K562 (cell line): ENCODE results near the gene LLGL1. TPM values are rescaled to one million over a fixed set of nuclear protein-coding genes. Genes with fewer than 3 reads are reported as not detected.
A peak's percentile ranks its signal among the peaks of the same experiment; 100 is the strongest.

Source experiments
- ATAC-seq: fragments of 200-7000 bp; cut with Tn5 transposase; 3 replicates; pipeline ENCODE4 v1.9.1; 2020; ENCODE audit warnings: moderate library complexity
- BruUV-seq: library from RNA; stranded (reverse); fragments of 400-500 nt; replicated peaks from 2 replicates; lab custom pipeline; 2021; lab: Mats Ljungman, UMichigan
- CTCF ChIA-PET: fragments of 300-600 bp; formaldehyde crosslinking; extraction: SDS; loops from one replicate; lab custom pipeline; 2021; ENCODE audit warnings: low intra/inter-chr PET ratio; lab: Yijun Ruan, JAX
- POLR2A ChIA-PET: fragments of 300-600, 350-650 bp; sonication (Branson Sonifier 250); formaldehyde crosslinking; extraction: SDS; loops from one replicate; lab custom pipeline; 2021; ENCODE audit warnings: antibody characterized with exemption, inconsistent platforms; lab: Yijun Ruan, JAX
- DNase-seq, 4 experiments: peaks; one replicate each; pipeline versions ENCODE4 v3.0.0 to v3.0.0-alpha.2; 2011 to 2018; ENCODE audit warnings: low spot score in 3 of 4, mixed read lengths in 3 of 4; ENCODE audit errors: extremely low read depth in 1 of 4
- FAIRE-seq: peaks from 2 replicates; lab custom pipeline; 2011; peaks lifted over from hg19 to GRCh38; lab: Jason Lieb, UNC
- H2AFZ ChIP-seq: 2 replicates; pipeline ENCODE4 v1.6.0; 2011; ENCODE audit warnings: low read depth, low read length, control low read depth, inconsistent platforms
- H3K27ac ChIP-seq: fragments of 200-600 bp; 3 replicates; pipeline ENCODE4 v1.8.0; 2011; ENCODE audit warnings: low read depth, mild to moderate bottlenecking, control low read depth, inconsistent platforms, low read length, moderate library complexity, mixed read lengths; ENCODE audit errors: extremely low read depth
- H3K27me3 ChIP-seq, 2 experiments: fragments of 300-600 bp in 1 of 2; 2 replicates in 1 of 2; 3 replicates in 1 of 2; pipeline versions ENCODE4 v1.6.0 to v1.8.0; 2011; ENCODE audit warnings: inconsistent platforms in 2 of 2, low read length in 2 of 2, mild to moderate bottlenecking in 1 of 2, mixed read lengths in 1 of 2, moderate library complexity in 1 of 2; ENCODE audit not compliant: control insufficient read depth in 2 of 2, insufficient read depth in 2 of 2
- H3K36me3 ChIP-seq: fragments of 300-600 bp; 3 replicates; pipeline ENCODE4 v1.8.0; 2011; ENCODE audit warnings: mild to moderate bottlenecking, low read length, inconsistent platforms; ENCODE audit not compliant: control insufficient read depth, insufficient read depth
- H3K4me1 ChIP-seq, 2 experiments: fragments of 200-600 bp in 1 of 2; replicated peaks in 1 of 2; 2 replicates in 1 of 2; 3 replicates in 1 of 2; pipeline versions ENCODE4 v1.5.1 to v1.8.0; 2011; ENCODE audit warnings: inconsistent platforms in 2 of 2, low read length in 2 of 2, mild to moderate bottlenecking in 1 of 2, mixed read lengths in 1 of 2, moderate library complexity in 1 of 2; ENCODE audit not compliant: control insufficient read depth in 2 of 2, insufficient read depth in 2 of 2
- H3K4me2 ChIP-seq: 2 replicates; pipeline ENCODE4 v1.6.1; 2011; ENCODE audit warnings: low read length, control low read depth, inconsistent platforms, mixed read lengths; ENCODE audit not compliant: insufficient read depth
- H3K4me3 ChIP-seq: fragments of 200-600 bp; sonication (generic), shearing (Covaris generic); 2 replicates; pipeline ENCODE4 v1.5.1; 2016; ENCODE audit warnings: control low read depth, inconsistent platforms
- H3K79me2 ChIP-seq: fragments of 200-600 bp; 3 replicates; pipeline ENCODE4 v1.8.0; 2011; ENCODE audit warnings: low read length, inconsistent platforms; ENCODE audit not compliant: control insufficient read depth, insufficient read depth
- H3K9ac ChIP-seq, 2 experiments: 2 replicates each; pipeline versions ENCODE4 v1.6.0 to v1.6.1; 2011; ENCODE audit warnings: low read depth in 2 of 2, low read length in 2 of 2, control low read depth in 1 of 2, inconsistent platforms in 1 of 2, mild to moderate bottlenecking in 1 of 2, mixed read lengths in 1 of 2; ENCODE audit not compliant: insufficient read depth in 1 of 2
- H3K9me1 ChIP-seq: one replicate; pipeline ENCODE4 v1.6.0; 2011; ENCODE audit warnings: inconsistent platforms, mild to moderate bottlenecking, low read length, moderate library complexity; ENCODE audit not compliant: control insufficient read depth, insufficient read depth
- H3K9me3 ChIP-seq: replicated peaks from 2 replicates; pipeline ENCODE4 v1.5.1; 2011; ENCODE audit warnings: low read depth, low read length, inconsistent platforms; ENCODE audit not compliant: control insufficient read depth, insufficient read depth
- H4K20me1 ChIP-seq: replicated peaks from 2 replicates; pipeline ENCODE4 v1.6.1; 2011; ENCODE audit warnings: low read length, inconsistent platforms, mixed read lengths; ENCODE audit not compliant: control insufficient read depth, insufficient read depth
- BACH1 ChIP-seq: fragments of 200-800 bp; sonication (Bioruptor generic); IDR thresholded peaks from 2 replicates; pipeline ENCODE4 v1.6.1; 2016; ENCODE audit warnings: missing genetic modification characterization, missing compliant biosample characterization
- POLR2G ChIP-seq: fragments of 200-400 bp; formaldehyde crosslinking; IDR thresholded peaks from 2 replicates; pipeline ENCODE4 v1.6.1; 2017; ENCODE audit warnings: low read depth, mild to moderate bottlenecking, antibody characterized with exemption, low read length, moderate library complexity
- ZNF507 ChIP-seq: conservative IDR thresholded peaks from 2 replicates; pipeline ENCODE4 v1.6.1; 2017; ENCODE audit warnings: missing genetic modification characterization, missing compliant biosample characterization
- WGBS: fragments of 100-300 bp; shearing (Covaris generic); methylation state at CpG from one replicate; pipeline ENCODE4 v1.1.6; 2016; ENCODE audit warnings: low coverage, mixed read lengths; ENCODE audit not compliant: insufficient coverage; ENCODE audit errors: missing lambda C conversion rate; 5-methylcytosine and 5-hydroxymethylcytosine counted together
- in situ Hi-C: fragments of 300-500 bp; cut with MboI; formaldehyde crosslinking; loops from 4 replicates; pipeline ENCODE4 v1.15.0; 2018; ENCODE audit warnings: inconsistent platforms, mixed read lengths
- intact Hi-C: fragments of 100-400 bp; cut with micrococcal nuclease; formaldehyde crosslinking; loops from 2 replicates; pipeline ENCODE4 v1.14.2; 2022
- polyA plus RNA-seq, 8 experiments: library from polyadenylated mRNA; depleted of rRNA in 4 of 8; stranded (reverse) in 5 of 8; unstranded in 3 of 8; fragments of >200 nt; fragmentation: Nextera tagmentation in 2 of 8; fragmentation: Illumina TruSeq in 1 of 8; extraction: Ambion mirVana in 2 of 8; extraction: Trizol in 1 of 8; gene quantifications; 2 replicates each; pipeline versions ENCODE4 v1.2.1 to v1.2.3, GENCODE V29; 2011 to 2014; ENCODE audit warnings: inconsistent platforms in 1 of 8, missing spikeins in 1 of 8
- total RNA-seq, 7 experiments: library from RNA; depleted of rRNA in 6 of 7; stranded (reverse); fragments of >200 nt in 6 of 7; fragmentation: Illumina TruSeq in 2 of 7; extraction: Trizol in 2 of 7; gene quantifications; 2 replicates each; pipeline versions ENCODE4 v1.2.1 to v1.2.3, GENCODE V29; 2011 to 2021; ENCODE audit warnings: low replicate concordance in 1 of 7

LLGL1 gene
- total and polyA plus RNA-seq, 9 of the 15 experiments (the other 6 are each of a cell fraction or from before 2014, with no cell fraction given): 0.11 to 12.9 (median 5.3) TPM; not detected in 1

- no peak overlapping the region for H2AFZ ChIP-seq
- ATAC-seq: no peak
- H3K4me1 ChIP-seq: peaks cover 12 to 53% of the 10 kb centered on the region in 2 experiments; a peak in 4 of 5 replicates
- no peak for DNase-seq
- in situ Hi-C loops (no loop called here), intact Hi-C loops (no loop called here)
- H4K20me1 ChIP-seq: no peaks in the 10 kb centered on the region
- no peak overlapping the region for H3K4me2 ChIP-seq
- no peaks in the 10 kb centered on the region for H3K9me1 ChIP-seq
- POLR2A ChIA-PET: interaction anchor here (0.7 kb wide), 1 partner anchor 43 kb away, joined by 3 read pairs; no protein-coding TSS in a partner anchor
- no TSS peak for BruUV-seq
- 74% methylated on average over 6 of the region's 12 CpGs for WGBS
- no peaks in the 10 kb centered on the region for H3K27me3 ChIP-seq
- peaks cover 8% of the 10 kb centered on the region; the same call in 2 of the 3 replicates for H3K36me3 ChIP-seq
- H3K9ac ChIP-seq: peak overlapping the region in 1 of 2 experiments; percentile 17; a peak in 1 of 4 replicates
- no peaks in the 10 kb centered on the region for H3K9me3 ChIP-seq
- CTCF ChIA-PET: no interaction called here
- no peak for TF ChIP-seq BACH1 (tag)
- H3K4me3 ChIP-seq: no peak overlapping the region
- no peak overlapping the region for H3K27ac ChIP-seq
- H3K79me2 ChIP-seq: peaks cover 14% of the 10 kb centered on the region
- FAIRE-seq: no peak
These were observed 37.2 kb downstream of the LLGL1 start for GRCh38 chr17:18262641-18263040.

GRCh38 chr17:18263885-18264682 is 38.6 kb downstream of the LLGL1 start:
- Histone ChIP-seq H3K4me2 (no peak overlapping the region), H4K20me1 (no peaks in the 10 kb centered on the region), H3K9me3 (no peaks in the 10 kb centered on the region), H3K4me1 (peaks cover 12 to 39% of the 10 kb centered on the region in 2 experiments; a peak in 4 of 5 replicates), H3K4me3 (no peak overlapping the region), H3K9ac (no peak overlapping the region), H3K79me2 (peaks cover 6% of the 10 kb centered on the region; the same call in 1 of the 3 replicates), H3K36me3 (peaks cover 8% of the 10 kb centered on the region; the same call in 2 of the 3 replicates), H3K27me3 (no peaks in the 10 kb centered on the region), H3K9me1 (no peaks in the 10 kb centered on the region), H2AFZ (no peak overlapping the region), H3K27ac (no peak overlapping the region)
- no peak for ATAC-seq
- intact Hi-C loops: no loop called here
- BruUV-seq: no TSS peak
- ChIA-PET POLR2A (interaction anchor here (0.6 to 1.1 kb wide), 3 partner anchors 23 to 706 kb away, joined by 3 read pairs; no protein-coding TSS in a partner anchor), CTCF (no interaction called here)
- no peak for DNase-seq
- in situ Hi-C loops: no loop called here
- WGBS: 87% methylated on average over 12 of the region's 50 CpGs
- FAIRE-seq: no peak
- TF ChIP-seq ZNF507 (no peak), POLR2G (0 out of 2 replicates have a peak, but pooled peaks have one; percentile 34)
